GM19043 (cell line): Measurements from ENCODE around the gene DST.
"Not testable (repeated sequence)": the region's sequence is repeated elsewhere in the genome, so short reads cannot be mapped to it uniquely, and the experiment has no call there.

Experiments used
- ATAC-seq: cut with Tn5 transposase; IDR thresholded peaks from one replicate; pipeline ENCODE4 v1.9.1; 2021; ENCODE audit warnings: low read depth; ENCODE audit not compliant: unreplicated experiment

Gene DST

GRCh38 chr6:56664029-56664428 is 21.3 kb upstream of the DST start:
- ATAC-seq: no peak

GRCh38 chr6:56663344-56663743 is 20.7 kb upstream of the DST start:
- ATAC-seq: no peak

GRCh38 chr6:56661338-56661737 is 18.6 kb upstream of the DST start:
- ATAC-seq: not testable (repeated sequence)

GRCh38 chr6:56660381-56660730 is 17.7 kb upstream of the DST start:
- peak; percentile 40 for ATAC-seq

- peak; percentile 88 for ATAC-seq
These were observed 17.2 kb upstream of the DST start for GRCh38 chr6:56659721-56660380.

- ATAC-seq: no peak
These were observed 15.6 kb upstream of the DST start for GRCh38 chr6:56658326-56658725.

- ATAC-seq: no peak
These were observed 14.7 kb upstream of the DST start for GRCh38 chr6:56657354-56657753.

GRCh38 chr6:56656466-56656865 is 13.8 kb upstream of the DST start:
- ATAC-seq: no peak

- no peak for ATAC-seq
These were observed 13.3 kb upstream of the DST start for GRCh38 chr6:56655996-56656395.

- no peak for ATAC-seq
These were observed 12.6 kb upstream of the DST start for GRCh38 chr6:56655249-56655648.

- no peak for ATAC-seq
These were observed 10.3 kb upstream of the DST start for GRCh38 chr6:56652994-56653393.

- no peak for ATAC-seq
These were observed 9.5 kb upstream of the DST start for GRCh38 chr6:56652231-56652630.

GRCh38 chr6:56650191-56650590 is 7.5 kb upstream of the DST start:
- ATAC-seq: no peak

- no peak for ATAC-seq
These were observed 7.1 kb upstream of the DST start for GRCh38 chr6:56649782-56650181.

GRCh38 chr6:56649053-56649769 is 6.5 kb upstream of the DST start:
- ATAC-seq: no peak

GRCh38 chr6:56647172-56647762 is 4.6 kb upstream of the DST start:
- ATAC-seq: no peak

GRCh38 chr6:56644366-56644765 is 1.7 kb upstream of the DST start:
- ATAC-seq: no peak

GRCh38 chr6:56643379-56644089 is 845 bp upstream of the DST start:
- no peak for ATAC-seq

- no peak for ATAC-seq
These were observed 2.3 kb downstream of the DST start for GRCh38 chr6:56640374-56640773.

- ATAC-seq: no peak
These were observed 3.9 kb downstream of the DST start for GRCh38 chr6:56638760-56639159.

- ATAC-seq: no peak
These were observed 5.0 kb downstream of the DST start for GRCh38 chr6:56637640-56638039.
